8988T (cell line): ENCODE measurements around the gene AMBRA1.

Experiments
- DNase-seq: peaks from one replicate; pipeline ENCODE4 v3.0.0; 2011

Gene AMBRA1

GRCh38 chr11:46574656-46575055 lies 19.2 kb downstream of the AMBRA1 start:
- no peak for DNase-seq

GRCh38 chr11:46570790-46571398 lies 22.9 kb downstream of the AMBRA1 start:
- no peak for DNase-seq

GRCh38 chr11:46565232-46565840 lies 28.5 kb downstream of the AMBRA1 start:
- DNase-seq, result no peak

GRCh38 chr11:46564459-46564858 lies 29.4 kb downstream of the AMBRA1 start:
- no peak for DNase-seq

- no peak for DNase-seq
Measured at GRCh38 chr11:46562527-46562926, 31.3 kb downstream of the AMBRA1 start.

GRCh38 chr11:46560300-46560991 lies 33.4 kb downstream of the AMBRA1 start:
- no peak for DNase-seq

- no peak for DNase-seq
Measured at GRCh38 chr11:46559815-46560214, 34.0 kb downstream of the AMBRA1 start.

GRCh38 chr11:46557684-46558151 lies 36.1 kb downstream of the AMBRA1 start:
- no peak for DNase-seq

- DNase-seq, result no peak
Measured at GRCh38 chr11:46555267-46556054, 38.4 kb downstream of the AMBRA1 start.

- no peak for DNase-seq
Measured at GRCh38 chr11:46554213-46555147, 39.3 kb downstream of the AMBRA1 start.

- no peak for DNase-seq
Measured at GRCh38 chr11:46553814-46554212, 40.0 kb downstream of the AMBRA1 start.

- no peak for DNase-seq
Measured at GRCh38 chr11:46551261-46551660, 42.6 kb downstream of the AMBRA1 start.

GRCh38 chr11:46547579-46547978 lies 46.2 kb downstream of the AMBRA1 start:
- DNase-seq, result no peak

GRCh38 chr11:46543564-46543963 lies 50.3 kb downstream of the AMBRA1 start:
- DNase-seq, result no peak

- DNase-seq, result no peak
Measured at GRCh38 chr11:46541593-46542371, 52.0 kb downstream of the AMBRA1 start.

- no peak for DNase-seq
Measured at GRCh38 chr11:46540807-46541206, 53.0 kb downstream of the AMBRA1 start.

- peak; percentile 54 for DNase-seq
Measured at GRCh38 chr11:46537537-46538295, 56.1 kb downstream of the AMBRA1 start.

GRCh38 chr11:46537121-46537520 lies 56.7 kb downstream of the AMBRA1 start:
- DNase-seq, result no peak

- DNase-seq, result no peak
Measured at GRCh38 chr11:46535688-46536087, 58.1 kb downstream of the AMBRA1 start.

- DNase-seq, result no peak
Measured at GRCh38 chr11:46534711-46535110, 59.1 kb downstream of the AMBRA1 start.
